WTC11 (cell line): ENCODE data around the gene TRMT112. TPM values are rescaled to one million over a fixed set of nuclear protein-coding genes. Genes with fewer than 3 reads are reported as not detected.

ENCODE experiments used
- ATAC-seq: fragments of 200-7000 bp; cut with Tn5 transposase; 2 replicates; pipeline ENCODE4 v1.10.0; 2021; ENCODE audit warnings: mild to moderate bottlenecking, moderate library complexity
- CTCF ChIA-PET: fragments of 300-600 bp; sonication (Branson Sonifier 250); formaldehyde crosslinking; loops from one replicate; lab custom pipeline; 2021; ENCODE audit warnings: antibody characterized with exemption; lab: Charles Lee
- POLR2A ChIA-PET: fragments of 350-600 bp; sonication (Branson Sonifier 250); formaldehyde crosslinking; loops from one replicate; lab custom pipeline; 2021; ENCODE audit warnings: antibody characterized with exemption; lab: Charles Lee
- DNase-seq: peaks from one replicate; pipeline ENCODE4 v3.0.0; 2021; ENCODE audit warnings: low spot score
- H3K27ac Mint-ChIP-seq: 2 replicates; pipeline ENCODE4 v1.8.0; 2021; ENCODE audit warnings: mixed read lengths
- H3K27me3 Mint-ChIP-seq: 2 replicates; pipeline ENCODE4 v1.8.0; 2021; ENCODE audit warnings: low read depth, mild to moderate bottlenecking, moderate library complexity, mixed read lengths
- H3K36me3 Mint-ChIP-seq: 2 replicates; pipeline ENCODE4 v1.8.0; 2021; ENCODE audit warnings: mixed read lengths
- H3K4me1 Mint-ChIP-seq: 2 replicates; pipeline ENCODE4 v1.8.0; 2022; ENCODE audit warnings: mixed read lengths
- H3K4me3 Mint-ChIP-seq: 2 replicates; pipeline ENCODE4 v1.8.0; 2021; ENCODE audit warnings: mild to moderate bottlenecking, moderate library complexity, mixed read lengths
- H3K9me3 Mint-ChIP-seq: 2 replicates; pipeline ENCODE4 v1.8.0; 2021; ENCODE audit warnings: mixed read lengths
- ATF2 ChIP-seq: sonication (generic); formaldehyde crosslinking; IDR thresholded peaks from 2 replicates; pipeline ENCODE4 v1.8.1; 2022; ENCODE audit warnings: low read depth, missing genetic modification reagents, borderline replicate concordance
- CDX4 ChIP-seq: fragments of 250-450 bp; sonication (Bioruptor Pico); IDR thresholded peaks from 2 replicates; pipeline ENCODE4 v1.9.0; 2021; ENCODE audit warnings: moderate library complexity, mild to moderate bottlenecking, inconsistent platforms, borderline replicate concordance
- CREM ChIP-seq: sonication (generic); formaldehyde crosslinking; IDR thresholded peaks from 2 replicates; pipeline ENCODE4 v1.8.1; 2022; ENCODE audit warnings: mild to moderate bottlenecking, missing genetic modification reagents, moderate library complexity
- E2F4 ChIP-seq: sonication (generic); formaldehyde crosslinking; IDR thresholded peaks from 2 replicates; pipeline ENCODE4 v1.8.1; 2022; ENCODE audit warnings: low read depth, mild to moderate bottlenecking, moderate library complexity, missing genetic modification reagents, borderline replicate concordance
- ELF4 ChIP-seq: sonication (generic); formaldehyde crosslinking; IDR thresholded peaks from 2 replicates; pipeline ENCODE4 v1.8.1; 2022; ENCODE audit warnings: low read depth, mild to moderate bottlenecking, moderate library complexity, missing genetic modification reagents
- ETV6 ChIP-seq: sonication (generic); formaldehyde crosslinking; IDR thresholded peaks from 2 replicates; pipeline ENCODE4 v1.8.1; 2022; ENCODE audit warnings: mild to moderate bottlenecking, missing genetic modification reagents
- FOXK1 ChIP-seq: sonication (generic); formaldehyde crosslinking; IDR thresholded peaks from 2 replicates; pipeline ENCODE4 v1.8.0; 2022; ENCODE audit warnings: mild to moderate bottlenecking, moderate library complexity, missing genetic modification reagents
- KAT7 ChIP-seq: sonication (generic); formaldehyde crosslinking; IDR thresholded peaks from 2 replicates; pipeline ENCODE4 v1.8.1; 2023; ENCODE audit warnings: missing genetic modification reagents, mild to moderate bottlenecking, borderline replicate concordance
- MAX ChIP-seq: sonication (generic); formaldehyde crosslinking; IDR thresholded peaks from 2 replicates; pipeline ENCODE4 v1.8.0; 2022; ENCODE audit warnings: mild to moderate bottlenecking, missing genetic modification reagents
- PRRX2 ChIP-seq: fragments of 250-450 bp; sonication (Bioruptor Pico); IDR thresholded peaks from 2 replicates; pipeline ENCODE4 v1.8.0; 2021; ENCODE audit warnings: mild to moderate bottlenecking
- RORB ChIP-seq: fragments of 250-450 bp; sonication (Bioruptor Pico); IDR thresholded peaks from 2 replicates; pipeline ENCODE4 v1.9.0; 2021; ENCODE audit warnings: mild to moderate bottlenecking
- SOX15 ChIP-seq: fragments of 250-450 bp; sonication (Bioruptor Pico); IDR thresholded peaks from 2 replicates; pipeline ENCODE4 v1.9.0; 2021; ENCODE audit warnings: mild to moderate bottlenecking
- SP1 ChIP-seq: sonication (generic); formaldehyde crosslinking; conservative IDR thresholded peaks from 2 replicates; pipeline ENCODE4 v1.8.1; 2022; ENCODE audit warnings: missing genetic modification reagents
- USF2 ChIP-seq: sonication (generic); formaldehyde crosslinking; IDR thresholded peaks from 2 replicates; pipeline ENCODE4 v1.8.1; 2023; ENCODE audit warnings: mild to moderate bottlenecking, missing genetic modification reagents, moderate library complexity
- ZNF232 ChIP-seq: sonication (generic); formaldehyde crosslinking; IDR thresholded peaks from 2 replicates; pipeline ENCODE4 v1.8.0; 2022; ENCODE audit warnings: mild to moderate bottlenecking, missing genetic modification reagents
- ZNF423 ChIP-seq: fragments of 250-450 bp; sonication (Bioruptor Pico); IDR thresholded peaks from 2 replicates; pipeline ENCODE4 v2.1.2; 2022; ENCODE audit warnings: mild to moderate bottlenecking, moderate library complexity
- ZNF425 ChIP-seq: fragments of 250-450 bp; sonication (Bioruptor Pico); conservative IDR thresholded peaks from 2 replicates; pipeline ENCODE4 v1.9.0; 2021; ENCODE audit warnings: mild to moderate bottlenecking
- total RNA-seq: library from RNA; stranded (reverse); gene quantifications from 3 replicates; pipeline ENCODE4 v1.2.3, GENCODE V29; 2021
- TF ChIP-seq, protein P1 (sequence below): sonication (generic); formaldehyde crosslinking; IDR thresholded peaks from 2 replicates; pipeline ENCODE4 v1.8.1; 2023; ENCODE audit warnings: mild to moderate bottlenecking, moderate library complexity, missing genetic modification reagents
- TF ChIP-seq, protein P2 (sequence below): sonication (generic); formaldehyde crosslinking; IDR thresholded peaks from 2 replicates; pipeline ENCODE4 v1.8.1; 2023; ENCODE audit warnings: mild to moderate bottlenecking, missing genetic modification reagents
- TF ChIP-seq, protein P3 (sequence below): sonication (generic); formaldehyde crosslinking; IDR thresholded peaks from 2 replicates; pipeline ENCODE4 v1.8.0; 2023; ENCODE audit warnings: mild to moderate bottlenecking, missing genetic modification reagents

TRMT112 gene
- total RNA-seq, 1 experiment from 2014 or later: 285 TPM

DNA sequence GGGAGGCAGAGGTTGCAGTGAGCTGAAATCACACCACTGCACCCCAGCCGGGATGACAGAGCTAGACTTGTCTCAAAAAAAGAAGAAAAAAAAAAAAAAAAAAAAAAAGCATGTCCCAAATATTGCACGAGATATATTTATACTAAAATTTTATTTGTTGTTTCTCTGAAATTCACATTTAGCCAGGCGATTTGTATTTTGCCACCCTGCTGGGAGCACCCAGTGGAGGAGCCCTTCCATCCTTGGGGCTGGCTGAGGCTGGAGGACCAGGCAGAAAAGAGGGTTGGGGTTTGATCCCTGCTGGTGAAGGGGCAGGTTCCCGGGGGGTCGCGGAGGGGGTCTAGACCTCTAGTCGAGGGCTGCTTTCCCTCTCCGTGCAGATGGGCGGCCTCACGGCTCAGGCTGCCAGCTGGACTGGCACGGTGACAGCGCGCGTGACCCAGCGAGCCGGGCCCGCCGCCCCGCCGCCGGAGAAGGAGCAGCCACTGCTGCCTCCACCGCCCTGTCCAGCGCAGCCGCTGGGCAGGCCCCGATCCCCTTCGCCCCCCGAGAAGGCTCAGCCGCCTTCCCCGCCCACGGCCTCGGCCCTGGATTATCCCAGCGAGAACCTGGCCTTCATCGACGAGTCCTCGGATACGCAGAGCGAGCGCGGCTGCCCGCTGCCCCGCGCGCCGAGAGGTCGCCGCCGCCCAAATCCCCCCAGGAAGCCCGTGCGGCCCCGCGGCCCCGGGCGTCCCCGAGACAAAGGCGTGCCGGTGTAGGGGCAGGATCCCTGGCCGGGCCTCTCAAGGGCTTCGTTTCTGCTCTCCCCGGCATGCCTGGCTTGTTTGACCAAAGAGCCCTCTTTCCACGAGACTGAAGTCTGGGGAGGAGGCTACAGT is 18.2 kb downstream of the TRMT112 start:
- H3K9me3 Mint-ChIP-seq: no peaks in the 10 kb centered on the region
- POLR2A ChIA-PET: no interaction called here
- no peak for ATAC-seq
- TF ChIP-seq USF2 (CRISPR knock-in tag) (no peak), CREM (no peak), FOXK1 (no peak), ELF4 (no peak), ZNF423 (CRISPR knock-in tag) (no peak), E2F4 (CRISPR knock-in tag) (0 out of 2 replicates have a peak, but pooled peaks have one; percentile 23)
- TF ChIP-seq, protein P1, sequence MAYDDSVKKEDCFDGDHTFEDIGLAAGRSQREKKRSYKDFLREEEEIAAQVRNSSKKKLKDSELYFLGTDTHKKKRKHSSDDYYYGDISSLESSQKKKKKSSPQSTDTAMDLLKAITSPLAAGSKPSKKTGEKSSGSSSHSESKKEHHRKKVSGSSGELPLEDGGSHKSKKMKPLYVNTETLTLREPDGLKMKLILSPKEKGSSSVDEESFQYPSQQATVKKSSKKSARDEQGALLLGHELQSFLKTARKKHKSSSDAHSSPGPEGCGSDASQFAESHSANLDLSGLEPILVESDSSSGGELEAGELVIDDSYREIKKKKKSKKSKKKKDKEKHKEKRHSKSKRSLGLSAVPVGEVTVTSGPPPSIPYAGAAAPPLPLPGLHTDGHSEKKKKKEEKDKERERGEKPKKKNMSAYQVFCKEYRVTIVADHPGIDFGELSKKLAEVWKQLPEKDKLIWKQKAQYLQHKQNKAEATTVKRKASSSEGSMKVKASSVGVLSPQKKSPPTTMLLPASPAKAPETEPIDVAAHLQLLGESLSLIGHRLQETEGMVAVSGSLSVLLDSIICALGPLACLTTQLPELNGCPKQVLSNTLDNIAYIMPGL (CRISPR knock-in tag): 0 out of 2 replicates have a peak, but pooled peaks have one; percentile 23
- TF ChIP-seq, protein P2, sequence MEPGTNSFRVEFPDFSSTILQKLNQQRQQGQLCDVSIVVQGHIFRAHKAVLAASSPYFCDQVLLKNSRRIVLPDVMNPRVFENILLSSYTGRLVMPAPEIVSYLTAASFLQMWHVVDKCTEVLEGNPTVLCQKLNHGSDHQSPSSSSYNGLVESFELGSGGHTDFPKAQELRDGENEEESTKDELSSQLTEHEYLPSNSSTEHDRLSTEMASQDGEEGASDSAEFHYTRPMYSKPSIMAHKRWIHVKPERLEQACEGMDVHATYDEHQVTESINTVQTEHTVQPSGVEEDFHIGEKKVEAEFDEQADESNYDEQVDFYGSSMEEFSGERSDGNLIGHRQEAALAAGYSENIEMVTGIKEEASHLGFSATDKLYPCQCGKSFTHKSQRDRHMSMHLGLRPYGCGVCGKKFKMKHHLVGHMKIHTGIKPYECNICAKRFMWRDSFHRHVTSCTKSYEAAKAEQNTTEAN (CRISPR knock-in tag): no peak
- TF ChIP-seq, all 79 proteins: peak for 2
- CTCF ChIA-PET: interaction anchor here (0.6 to 1.3 kb wide), 4 partner anchors 28 to 379 kb away, joined by 3 to 7 read pairs (median 5); no protein-coding TSS in a partner anchor
- peak overlapping the region; percentile 82 for H3K4me3 Mint-ChIP-seq
- no peaks in the 10 kb centered on the region for H3K36me3 Mint-ChIP-seq
- peaks cover 17% of the 10 kb centered on the region for H3K4me1 Mint-ChIP-seq
- peaks cover 78% of the 10 kb centered on the region for H3K27me3 Mint-ChIP-seq
- peak; percentile 33 for DNase-seq
- no peak overlapping the region for H3K27ac Mint-ChIP-seq

DNA sequence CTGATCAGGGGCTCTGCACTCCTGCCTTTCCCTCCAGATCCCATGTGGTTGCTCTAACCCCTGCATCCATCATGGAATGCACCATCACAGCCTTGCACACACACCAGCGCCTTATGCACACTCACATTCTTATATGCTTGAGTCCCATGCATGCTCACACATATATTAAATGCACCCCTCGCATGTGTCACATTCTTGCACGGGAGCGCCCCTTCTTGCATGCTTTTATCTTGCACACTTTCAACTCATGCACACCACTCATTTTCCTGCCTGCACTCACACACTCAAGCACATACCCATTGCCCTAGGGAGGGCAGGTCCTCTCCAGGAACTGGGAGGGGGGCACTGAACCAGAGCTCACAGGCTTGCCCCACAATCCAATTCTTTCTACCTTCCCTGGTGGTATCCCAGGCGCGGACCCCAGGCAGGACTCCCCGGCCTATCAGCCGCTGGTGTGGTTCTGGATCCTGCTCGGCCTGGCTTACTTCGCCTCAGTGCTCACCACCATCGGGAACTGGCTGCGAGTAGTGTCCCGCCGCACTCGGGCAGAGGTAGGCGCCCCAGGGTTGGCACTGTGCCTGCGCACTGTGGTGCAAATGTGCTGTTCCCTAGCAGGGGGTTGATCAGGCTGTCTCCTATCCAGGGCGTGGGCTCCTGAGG is 19.5 kb downstream of the TRMT112 start:
- H3K27me3 Mint-ChIP-seq: peaks cover 92% of the 10 kb centered on the region
- DNase-seq (no peak), ATAC-seq (no peak)
- H3K9me3 Mint-ChIP-seq: no peaks in the 10 kb centered on the region
- H3K27ac Mint-ChIP-seq: no peak overlapping the region
- POLR2A ChIA-PET: no interaction called here
- no peaks in the 10 kb centered on the region for H3K36me3 Mint-ChIP-seq
- peaks cover 12% of the 10 kb centered on the region for H3K4me1 Mint-ChIP-seq
- H3K4me3 Mint-ChIP-seq: peak overlapping the region; percentile 5; the same call in 1 of the 2 replicates
- CTCF ChIA-PET: interaction anchor here (1.1 to 1.9 kb wide), 2 partner anchors 26 to 94 kb away, joined by 3 to 5 read pairs; no protein-coding TSS in a partner anchor
- TF ChIP-seq ZNF425 (no peak), SOX15 (CRISPR knock-in tag) (no peak), ZNF232 (no peak), ETV6 (CRISPR knock-in tag) (no peak), RORB (CRISPR knock-in tag) (no peak), ATF2 (CRISPR knock-in tag) (no peak), CDX4 (CRISPR knock-in tag) (no peak), KAT7 (CRISPR knock-in tag) (no peak), SP1 (CRISPR knock-in tag) (no peak), MAX (CRISPR knock-in tag) (no peak), PRRX2 (CRISPR knock-in tag) (no peak)
- TF ChIP-seq, protein P3, sequence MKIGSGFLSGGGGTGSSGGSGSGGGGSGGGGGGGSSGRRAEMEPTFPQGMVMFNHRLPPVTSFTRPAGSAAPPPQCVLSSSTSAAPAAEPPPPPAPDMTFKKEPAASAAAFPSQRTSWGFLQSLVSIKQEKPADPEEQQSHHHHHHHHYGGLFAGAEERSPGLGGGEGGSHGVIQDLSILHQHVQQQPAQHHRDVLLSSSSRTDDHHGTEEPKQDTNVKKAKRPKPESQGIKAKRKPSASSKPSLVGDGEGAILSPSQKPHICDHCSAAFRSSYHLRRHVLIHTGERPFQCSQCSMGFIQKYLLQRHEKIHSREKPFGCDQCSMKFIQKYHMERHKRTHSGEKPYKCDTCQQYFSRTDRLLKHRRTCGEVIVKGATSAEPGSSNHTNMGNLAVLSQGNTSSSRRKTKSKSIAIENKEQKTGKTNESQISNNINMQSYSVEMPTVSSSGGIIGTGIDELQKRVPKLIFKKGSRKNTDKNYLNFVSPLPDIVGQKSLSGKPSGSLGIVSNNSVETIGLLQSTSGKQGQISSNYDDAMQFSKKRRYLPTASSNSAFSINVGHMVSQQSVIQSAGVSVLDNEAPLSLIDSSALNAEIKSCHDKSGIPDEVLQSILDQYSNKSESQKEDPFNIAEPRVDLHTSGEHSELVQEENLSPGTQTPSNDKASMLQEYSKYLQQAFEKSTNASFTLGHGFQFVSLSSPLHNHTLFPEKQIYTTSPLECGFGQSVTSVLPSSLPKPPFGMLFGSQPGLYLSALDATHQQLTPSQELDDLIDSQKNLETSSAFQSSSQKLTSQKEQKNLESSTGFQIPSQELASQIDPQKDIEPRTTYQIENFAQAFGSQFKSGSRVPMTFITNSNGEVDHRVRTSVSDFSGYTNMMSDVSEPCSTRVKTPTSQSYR (CRISPR knock-in tag): no peak
